PFSK-1 (cell line): ENCODE results near the gene FGFBP2.

Experiments
- FOXP2 ChIP-seq: optimal IDR thresholded peaks from 2 replicates; pipeline ENCODE3; 2011; ENCODE audit warnings: borderline replicate concordance, control low read depth, inconsistent platforms; ENCODE audit not compliant: insufficient read depth; ENCODE audit errors: extremely low read length, extremely low read depth
- POLR2AphosphoS5 ChIP-seq: IDR thresholded peaks from 2 replicates; pipeline ENCODE4 v1.6.1; 2012; ENCODE audit warnings: low read depth, mild to moderate bottlenecking, control low read depth, low read length, moderate library complexity
- REST ChIP-seq, 2 experiments: IDR thresholded peaks; 2 replicates each; pipeline versions ENCODE4 v1.6.1 to v1.8.0; 2011 to 2012; ENCODE audit warnings: low read depth in 2 of 2, low read length in 2 of 2, control low read depth in 1 of 2, inconsistent platforms in 1 of 2, mild to moderate bottlenecking in 1 of 2, moderate library complexity in 1 of 2; ENCODE audit not compliant: insufficient read depth in 1 of 2
- SIN3A ChIP-seq: IDR thresholded peaks from 2 replicates; pipeline ENCODE4 v1.6.1; 2012; ENCODE audit warnings: mild to moderate bottlenecking, low read length, moderate library complexity, borderline replicate concordance; ENCODE audit not compliant: insufficient read depth
- TAF1 ChIP-seq: IDR thresholded peaks from 2 replicates; pipeline ENCODE4 v1.6.1; 2012; ENCODE audit warnings: low read length, control low read depth, borderline replicate concordance; ENCODE audit not compliant: insufficient read depth

The FGFBP2 gene

GRCh38 chr4:15996773-15997172, 33.8 kb upstream of the FGFBP2 start:
- TF ChIP-seq REST (IDR thresholded peaks at IDR 0.05; ENCODE audit: insufficient read depth in 1 of 2, low read depth in 2 of 2, low read length in 2 of 2) (no peak), TAF1 (no peak), SIN3A (no peak), FOXP2 (no peak), POLR2AphosphoS5 (no peak)

- TF ChIP-seq TAF1: no peak
- TF ChIP-seq SIN3A: no peak
- no peak for TF ChIP-seq FOXP2
- no peak for TF ChIP-seq REST (IDR thresholded peaks at IDR 0.05; ENCODE audit: insufficient read depth in 1 of 2, low read depth in 2 of 2, low read length in 2 of 2)
- no peak for TF ChIP-seq POLR2AphosphoS5
Observed at GRCh38 chr4:15995826-15996225, 32.9 kb upstream of the FGFBP2 start.

- TF ChIP-seq FOXP2: no peak
- TF ChIP-seq REST (IDR thresholded peaks at IDR 0.05; ENCODE audit: insufficient read depth in 1 of 2, low read depth in 2 of 2, low read length in 2 of 2): no peak
- TF ChIP-seq TAF1: no peak
- no peak for TF ChIP-seq POLR2AphosphoS5
- no peak for TF ChIP-seq SIN3A
Observed at GRCh38 chr4:15992167-15992485, 29.2 kb upstream of the FGFBP2 start.

- TF ChIP-seq FOXP2 (no peak), REST (IDR thresholded peaks at IDR 0.05; ENCODE audit: insufficient read depth in 1 of 2, low read depth in 2 of 2, low read length in 2 of 2) (no peak), POLR2AphosphoS5 (no peak), TAF1 (no peak), SIN3A (no peak)
Observed at GRCh38 chr4:15990570-15991285, 27.8 kb upstream of the FGFBP2 start.

GRCh38 chr4:15989424-15989823, 26.4 kb upstream of the FGFBP2 start:
- TF ChIP-seq POLR2AphosphoS5 (no peak), TAF1 (no peak), SIN3A (no peak), FOXP2 (no peak), REST (IDR thresholded peaks at IDR 0.05; ENCODE audit: insufficient read depth in 1 of 2, low read depth in 2 of 2, low read length in 2 of 2) (no peak)
